ENCODE measurements around the gene LRRC4B. TPM values are rescaled to one million over a fixed set of nuclear protein-coding genes. Genes with fewer than 3 reads are reported as not detected.

Gene LRRC4B
- total RNA-seq, 1 donor from 2014 or later = 21.7 TPM

- Mint-ChIP-seq H3K27ac (peak overlapping the region; percentile 97), H3K9me3 (no peaks in the 10 kb centered on the region), H3K36me3 (no peaks in the 10 kb centered on the region), H3K4me3 (peak overlapping the region; percentile 96), H3K27me3 (peaks cover 3% of the 10 kb centered on the region), H3K4me1 (ENCODE audit: unreplicated experiment) (peaks cover 18% of the 10 kb centered on the region)
- no peak for TF ChIP-seq CTCF (conservative IDR thresholded peaks at IDR 0.05)
- DNase-seq (ENCODE audit: extremely low spot score, unreplicated experiment) = no peak
Measured at GRCh38 chr19:50510121-50510670, 58.0 kb downstream of the LRRC4B start.

GRCh38 chr19:50509366-50509765 lies 58.9 kb downstream of the LRRC4B start:
- Mint-ChIP-seq H3K36me3 (no peaks in the 10 kb centered on the region), H3K27ac (no peak overlapping the region), H3K9me3 (no peaks in the 10 kb centered on the region), H3K27me3 (peaks cover 3% of the 10 kb centered on the region), H3K4me3 (peak overlapping the region; percentile 74), H3K4me1 (ENCODE audit: unreplicated experiment) (peaks cover 18% of the 10 kb centered on the region)
- TF ChIP-seq CTCF (conservative IDR thresholded peaks at IDR 0.05) = no peak
- no peak for DNase-seq (ENCODE audit: extremely low spot score, unreplicated experiment)

- Mint-ChIP-seq H3K4me1 (ENCODE audit: unreplicated experiment) (peaks cover 18% of the 10 kb centered on the region), H3K36me3 (no peaks in the 10 kb centered on the region), H3K27me3 (peaks cover 3% of the 10 kb centered on the region), H3K9me3 (no peaks in the 10 kb centered on the region), H3K4me3 (peak overlapping the region; percentile 61), H3K27ac (no peak overlapping the region)
- TF ChIP-seq CTCF (conservative IDR thresholded peaks at IDR 0.05) = no peak
- no peak for DNase-seq (ENCODE audit: extremely low spot score, unreplicated experiment)
Measured at GRCh38 chr19:50508843-50509190, 59.4 kb downstream of the LRRC4B start.

GRCh38 chr19:50507376-50507775 lies 60.9 kb downstream of the LRRC4B start:
- Mint-ChIP-seq H3K4me1 (ENCODE audit: unreplicated experiment) (peaks cover 18% of the 10 kb centered on the region), H3K27ac (no peak overlapping the region), H3K9me3 (no peaks in the 10 kb centered on the region), H3K27me3 (peaks cover 3% of the 10 kb centered on the region), H3K4me3 (no peak overlapping the region), H3K36me3 (no peaks in the 10 kb centered on the region)
- no peak for DNase-seq (ENCODE audit: extremely low spot score, unreplicated experiment)
- no peak for TF ChIP-seq CTCF (conservative IDR thresholded peaks at IDR 0.05)

- no peak for DNase-seq (ENCODE audit: extremely low spot score, unreplicated experiment)
- H3K36me3 Mint-ChIP-seq = no peaks in the 10 kb centered on the region
- no peak overlapping the region for H3K4me3 Mint-ChIP-seq
- no peak overlapping the region for H3K27ac Mint-ChIP-seq
- TF ChIP-seq CTCF (conservative IDR thresholded peaks at IDR 0.05) = no peak
- H3K4me1 Mint-ChIP-seq (ENCODE audit: unreplicated experiment) = peaks cover 17% of the 10 kb centered on the region
- H3K9me3 Mint-ChIP-seq = no peaks in the 10 kb centered on the region
- H3K27me3 Mint-ChIP-seq = peaks cover 6% of the 10 kb centered on the region
Measured at GRCh38 chr19:50506700-50507099, 61.5 kb downstream of the LRRC4B start.

Data from type B pancreatic cell (in vitro differentiated cells).